Nephron progenitor cell (in vitro differentiated cells): ENCODE results near the gene ENHO.

Experiments used
- DNase-seq: peaks from one replicate; pipeline ENCODE4 v3.0.0; 2021
- H3K27ac Mint-ChIP-seq: 2 replicates; pipeline ENCODE4 v1.8.0; 2021; ENCODE audit warnings: mild to moderate bottlenecking, moderate library complexity, mixed read lengths
- H3K27me3 Mint-ChIP-seq: 2 replicates; pipeline ENCODE4 v1.8.0; 2021; ENCODE audit warnings: mild to moderate bottlenecking, low read depth, mixed read lengths; ENCODE audit not compliant: poor library complexity
- H3K36me3 Mint-ChIP-seq: 2 replicates; pipeline ENCODE4 v1.8.0; 2021; ENCODE audit warnings: low read depth, mixed read lengths
- H3K4me1 Mint-ChIP-seq: 2 replicates; pipeline ENCODE4 v1.8.0; 2021; ENCODE audit warnings: mixed read lengths
- H3K4me3 Mint-ChIP-seq: 2 replicates; pipeline ENCODE4 v1.8.0; 2021; ENCODE audit warnings: mild to moderate bottlenecking, moderate library complexity, mixed read lengths
- H3K9me3 Mint-ChIP-seq: 2 replicates; pipeline ENCODE4 v1.8.0; 2021; ENCODE audit warnings: mild to moderate bottlenecking, moderate library complexity, mixed read lengths
- TF ChIP-seq, protein P1 (sequence below): fragments of 200-600 bp; sonication (generic); IDR thresholded peaks from 2 replicates; pipeline ENCODE4 v1.5.0; 2021; ENCODE audit warnings: antibody characterized with exemption

ENHO gene

DNA sequence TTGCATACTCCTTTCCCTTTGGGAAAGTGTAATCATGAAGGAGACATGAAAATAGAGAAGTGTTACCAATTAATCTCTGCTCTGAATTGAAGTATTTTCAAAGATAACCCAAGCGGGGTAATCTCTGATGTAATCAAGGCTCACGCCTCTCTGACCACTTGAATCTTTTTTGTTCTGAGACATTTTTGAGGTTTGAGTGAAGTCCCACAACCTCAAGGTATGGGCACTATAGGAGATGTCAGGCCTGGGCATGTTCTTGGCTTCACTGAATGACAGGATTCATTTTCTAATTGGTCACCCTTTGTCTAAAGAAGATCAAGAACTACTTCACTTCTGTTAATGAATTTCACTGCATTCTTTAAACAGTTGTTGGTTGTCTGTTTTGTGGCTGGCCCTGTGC, 23.7 kb downstream of the ENHO start:
- Mint-ChIP-seq H3K9me3 (no peaks in the 10 kb centered on the region), H3K36me3 (no peaks in the 10 kb centered on the region), H3K4me3 (no peak overlapping the region), H3K27me3 (peaks cover 27% of the 10 kb centered on the region), H3K4me1 (no peaks in the 10 kb centered on the region), H3K27ac (no peak overlapping the region)
- TF ChIP-seq, protein P1, sequence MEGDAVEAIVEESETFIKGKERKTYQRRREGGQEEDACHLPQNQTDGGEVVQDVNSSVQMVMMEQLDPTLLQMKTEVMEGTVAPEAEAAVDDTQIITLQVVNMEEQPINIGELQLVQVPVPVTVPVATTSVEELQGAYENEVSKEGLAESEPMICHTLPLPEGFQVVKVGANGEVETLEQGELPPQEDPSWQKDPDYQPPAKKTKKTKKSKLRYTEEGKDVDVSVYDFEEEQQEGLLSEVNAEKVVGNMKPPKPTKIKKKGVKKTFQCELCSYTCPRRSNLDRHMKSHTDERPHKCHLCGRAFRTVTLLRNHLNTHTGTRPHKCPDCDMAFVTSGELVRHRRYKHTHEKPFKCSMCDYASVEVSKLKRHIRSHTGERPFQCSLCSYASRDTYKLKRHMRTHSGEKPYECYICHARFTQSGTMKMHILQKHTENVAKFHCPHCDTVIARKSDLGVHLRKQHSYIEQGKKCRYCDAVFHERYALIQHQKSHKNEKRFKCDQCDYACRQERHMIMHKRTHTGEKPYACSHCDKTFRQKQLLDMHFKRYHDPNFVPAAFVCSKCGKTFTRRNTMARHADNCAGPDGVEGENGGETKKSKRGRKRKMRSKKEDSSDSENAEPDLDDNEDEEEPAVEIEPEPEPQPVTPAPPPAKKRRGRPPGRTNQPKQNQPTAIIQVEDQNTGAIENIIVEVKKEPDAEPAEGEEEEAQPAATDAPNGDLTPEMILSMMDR = no peak
- no peak for DNase-seq

DNA sequence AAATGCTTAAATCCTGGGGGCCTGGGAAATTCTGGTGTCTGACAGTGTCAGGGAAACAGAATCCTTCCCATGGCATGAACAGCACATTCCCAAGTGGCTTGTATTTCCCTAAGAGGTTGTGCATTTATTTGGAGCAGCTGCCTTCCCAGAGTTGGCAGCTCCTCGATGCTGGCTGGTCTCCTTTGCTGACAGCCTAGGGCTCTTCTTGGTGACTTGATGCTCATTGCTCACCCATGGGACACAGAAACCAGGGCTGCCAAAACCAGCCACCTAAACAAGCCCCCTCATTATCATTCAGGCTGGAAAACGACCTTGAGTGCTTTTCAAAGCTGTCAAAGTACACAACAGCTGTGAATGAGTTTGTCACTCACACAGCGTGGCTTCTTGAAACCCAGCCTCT, 24.2 kb downstream of the ENHO start:
- Mint-ChIP-seq H3K4me3 (no peak overlapping the region), H3K9me3 (no peaks in the 10 kb centered on the region), H3K27ac (no peak overlapping the region), H3K36me3 (no peaks in the 10 kb centered on the region), H3K27me3 (peaks cover 22% of the 10 kb centered on the region), H3K4me1 (no peaks in the 10 kb centered on the region)
- TF ChIP-seq, protein P1 = no peak
- DNase-seq = no peak

DNA sequence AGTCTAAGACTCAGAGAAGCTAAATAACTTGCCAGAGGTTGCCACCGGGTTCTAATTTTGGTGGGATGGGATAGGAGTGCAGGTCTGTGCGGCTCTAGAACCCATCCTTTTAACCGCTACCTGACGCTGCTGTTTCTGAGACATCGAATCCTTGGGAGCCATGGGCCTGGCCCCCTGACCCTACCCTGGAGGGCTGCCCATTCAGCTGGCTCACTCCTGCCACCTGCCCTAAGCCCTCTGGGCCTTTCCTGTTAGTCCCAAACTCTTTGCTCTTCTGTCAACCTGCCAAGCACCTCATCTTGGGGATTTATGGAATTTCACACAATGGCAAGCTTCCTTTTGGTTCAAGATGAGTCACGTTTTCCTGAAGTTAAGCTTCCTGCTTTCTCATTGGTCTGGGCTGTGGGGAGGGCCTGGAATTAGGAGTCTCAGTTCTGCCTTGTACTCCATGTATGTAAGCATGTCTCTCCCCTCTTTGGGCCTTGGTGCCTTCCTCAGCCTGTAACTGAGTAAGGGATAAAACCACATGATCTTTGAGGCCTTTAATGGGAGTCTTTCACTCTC, 26.6 kb downstream of the ENHO start:
- TF ChIP-seq, protein P1 = no peak
- no peak for DNase-seq
- no peak overlapping the region for H3K27ac Mint-ChIP-seq
- no peaks in the 10 kb centered on the region for H3K9me3 Mint-ChIP-seq
- peaks cover 24% of the 10 kb centered on the region for H3K27me3 Mint-ChIP-seq
- no peaks in the 10 kb centered on the region for H3K36me3 Mint-ChIP-seq
- no peaks in the 10 kb centered on the region for H3K4me1 Mint-ChIP-seq
- H3K4me3 Mint-ChIP-seq = no peak overlapping the region

DNA sequence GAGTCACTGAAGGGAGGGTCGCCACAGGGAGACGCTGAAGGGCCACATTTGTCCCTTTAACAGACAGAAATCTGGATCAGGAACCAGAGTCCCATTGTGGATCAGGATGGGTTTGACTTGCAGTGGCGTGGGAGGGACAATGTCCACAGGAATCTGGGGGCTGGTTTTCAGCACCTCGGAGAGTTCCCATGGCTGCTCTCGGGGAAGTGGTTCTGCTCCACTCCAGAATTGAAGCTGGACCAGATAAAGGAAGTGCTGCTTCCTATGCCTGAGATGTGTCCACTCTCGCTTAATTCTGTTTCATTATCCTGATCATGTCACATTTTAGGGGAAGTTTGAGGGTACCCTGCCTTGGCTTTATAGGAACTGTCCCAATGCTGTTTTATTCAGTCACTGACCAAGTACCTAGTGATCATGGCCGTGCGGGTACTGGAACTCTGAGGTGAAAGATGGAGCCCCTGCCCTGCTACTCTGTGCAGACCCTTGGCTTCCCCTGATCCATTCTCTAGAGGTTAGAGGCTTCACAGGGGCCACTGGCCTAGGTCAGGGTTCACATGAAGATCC, 28.7 kb downstream of the ENHO start:
- Mint-ChIP-seq H3K4me1 (no peaks in the 10 kb centered on the region), H3K9me3 (no peaks in the 10 kb centered on the region), H3K27ac (no peak overlapping the region), H3K4me3 (no peak overlapping the region), H3K36me3 (no peaks in the 10 kb centered on the region), H3K27me3 (peaks cover 32% of the 10 kb centered on the region)
- TF ChIP-seq, protein P1 = no peak
- peak; percentile 92 for DNase-seq

DNA sequence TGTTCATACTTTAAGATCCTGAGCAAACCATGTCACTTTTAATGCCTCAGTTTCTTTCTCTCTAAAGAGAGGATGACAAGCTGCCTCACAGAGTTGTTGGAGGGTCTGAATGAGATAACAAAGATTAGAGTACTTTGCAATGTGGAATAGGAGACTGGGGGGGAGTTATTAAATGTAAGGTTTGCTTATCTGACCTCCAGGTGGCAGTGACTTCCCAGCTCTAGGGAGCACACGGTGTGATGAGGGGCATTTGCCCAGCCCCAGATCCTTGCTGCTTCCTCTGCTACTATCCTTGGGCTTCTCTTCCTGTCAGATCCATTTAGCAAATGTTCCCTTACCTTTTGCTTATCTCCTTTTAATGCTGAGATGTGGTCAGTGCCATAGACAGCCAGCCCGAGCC, 30.7 kb downstream of the ENHO start:
- Mint-ChIP-seq H3K27me3 (peaks cover 32% of the 10 kb centered on the region), H3K27ac (no peak overlapping the region), H3K9me3 (no peaks in the 10 kb centered on the region), H3K4me3 (no peak overlapping the region), H3K36me3 (no peaks in the 10 kb centered on the region), H3K4me1 (no peaks in the 10 kb centered on the region)
- TF ChIP-seq, protein P1 = no peak
- no peak for DNase-seq

DNA sequence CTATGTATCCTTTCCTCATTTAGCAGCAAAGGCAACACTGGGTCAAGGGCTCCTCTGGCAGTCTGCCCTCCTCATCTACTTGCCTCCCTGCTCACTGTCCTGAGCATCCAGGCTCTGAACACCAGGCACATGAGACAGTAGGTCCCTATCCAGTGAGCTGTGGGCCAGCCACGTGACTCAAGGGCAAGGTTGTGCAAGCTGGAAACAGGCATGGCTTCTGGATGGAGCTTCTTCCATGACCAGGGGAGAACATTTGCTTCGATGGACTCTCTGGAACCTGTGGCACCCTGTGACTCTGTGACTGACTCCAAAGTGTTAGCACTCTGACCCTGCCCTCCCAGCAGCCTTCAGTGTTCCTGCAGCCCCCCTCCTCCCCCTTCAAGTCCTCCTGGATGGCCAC, 31.2 kb downstream of the ENHO start:
- TF ChIP-seq, protein P1 = no peak
- Mint-ChIP-seq H3K27ac (no peak overlapping the region), H3K9me3 (no peaks in the 10 kb centered on the region), H3K36me3 (no peaks in the 10 kb centered on the region), H3K4me3 (no peak overlapping the region), H3K4me1 (no peaks in the 10 kb centered on the region), H3K27me3 (peaks cover 32% of the 10 kb centered on the region)
- DNase-seq = no peak
